Measurements from ENCODE around the gene RNF135. TPM values are rescaled to one million over a fixed set of nuclear protein-coding genes. Genes with fewer than 3 reads are reported as not detected.
"Not testable (repeated sequence)": the region's sequence is repeated elsewhere in the genome, so short reads cannot be mapped to it uniquely, and the experiment has no call there.

Gene RNF135
- total RNA-seq, 2 experiments from 2014 or later = 0.29 TPM; not detected in 1

DNA sequence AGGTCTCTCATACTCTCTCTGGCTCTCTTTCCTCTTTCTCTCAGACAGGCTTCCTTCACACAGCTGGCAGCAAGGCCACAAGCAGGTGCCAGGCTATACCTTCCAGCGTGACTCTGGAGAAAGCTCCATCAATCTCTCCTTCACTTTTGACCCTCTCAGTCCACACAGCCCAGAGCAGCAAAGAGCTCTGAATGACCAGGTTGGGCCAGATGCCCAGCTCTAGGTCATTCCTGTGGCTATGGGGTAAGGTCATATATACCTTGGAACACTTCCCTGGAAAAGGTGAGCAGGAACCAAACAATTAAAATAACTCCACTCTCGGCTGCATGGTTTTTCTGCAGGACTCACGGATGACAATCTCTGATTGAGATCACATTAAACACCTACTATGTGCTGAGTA is 40.3 kb upstream of the RNF135 start:
- Histone ChIP-seq H3K9me2 (ENCODE audit: insufficient read depth, low read length) (no peaks in the 10 kb centered on the region), H3K79me2 (ENCODE audit: insufficient read depth, low read depth, low read length) (no peaks in the 10 kb centered on the region), H3K4me2 (ENCODE audit: low read length) (no peak overlapping the region), H4K20me1 (ENCODE audit: insufficient read depth, low read length) (no peaks in the 10 kb centered on the region), H3K36me3 (ENCODE audit: insufficient read depth, low read length) (no peaks in the 10 kb centered on the region), H3K4me1 (ENCODE audit: insufficient read depth, low read length, poor library complexity, severe bottlenecking) (no peaks in the 10 kb centered on the region), H3K27ac (ENCODE audit: low read depth, low read length, poor library complexity, severe bottlenecking) (no peak overlapping the region), H3K9me3 (ENCODE audit: low read length) (no peaks in the 10 kb centered on the region), H3K4me3 (ENCODE audit: low read depth, low read length, poor library complexity, severe bottlenecking) (no peak overlapping the region), H2AFZ (ENCODE audit: low read length) (no peak overlapping the region)
- ChIA-PET POLR2A (no interaction called here), CTCF (ENCODE audit: unreplicated experiment) (no interaction called here)
- no TSS peak for BruUV-seq (replicated peaks)
- no peak for DNase-seq (ENCODE audit: low spot score)
- intact Hi-C loops (cut with micrococcal nuclease; ENCODE audit: unreplicated experiment) = no loop called here
- TF ChIP-seq, protein P1, sequence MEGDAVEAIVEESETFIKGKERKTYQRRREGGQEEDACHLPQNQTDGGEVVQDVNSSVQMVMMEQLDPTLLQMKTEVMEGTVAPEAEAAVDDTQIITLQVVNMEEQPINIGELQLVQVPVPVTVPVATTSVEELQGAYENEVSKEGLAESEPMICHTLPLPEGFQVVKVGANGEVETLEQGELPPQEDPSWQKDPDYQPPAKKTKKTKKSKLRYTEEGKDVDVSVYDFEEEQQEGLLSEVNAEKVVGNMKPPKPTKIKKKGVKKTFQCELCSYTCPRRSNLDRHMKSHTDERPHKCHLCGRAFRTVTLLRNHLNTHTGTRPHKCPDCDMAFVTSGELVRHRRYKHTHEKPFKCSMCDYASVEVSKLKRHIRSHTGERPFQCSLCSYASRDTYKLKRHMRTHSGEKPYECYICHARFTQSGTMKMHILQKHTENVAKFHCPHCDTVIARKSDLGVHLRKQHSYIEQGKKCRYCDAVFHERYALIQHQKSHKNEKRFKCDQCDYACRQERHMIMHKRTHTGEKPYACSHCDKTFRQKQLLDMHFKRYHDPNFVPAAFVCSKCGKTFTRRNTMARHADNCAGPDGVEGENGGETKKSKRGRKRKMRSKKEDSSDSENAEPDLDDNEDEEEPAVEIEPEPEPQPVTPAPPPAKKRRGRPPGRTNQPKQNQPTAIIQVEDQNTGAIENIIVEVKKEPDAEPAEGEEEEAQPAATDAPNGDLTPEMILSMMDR (conservative IDR thresholded peaks at IDR 0.05; ENCODE audit: low read length) = no peak

DNA sequence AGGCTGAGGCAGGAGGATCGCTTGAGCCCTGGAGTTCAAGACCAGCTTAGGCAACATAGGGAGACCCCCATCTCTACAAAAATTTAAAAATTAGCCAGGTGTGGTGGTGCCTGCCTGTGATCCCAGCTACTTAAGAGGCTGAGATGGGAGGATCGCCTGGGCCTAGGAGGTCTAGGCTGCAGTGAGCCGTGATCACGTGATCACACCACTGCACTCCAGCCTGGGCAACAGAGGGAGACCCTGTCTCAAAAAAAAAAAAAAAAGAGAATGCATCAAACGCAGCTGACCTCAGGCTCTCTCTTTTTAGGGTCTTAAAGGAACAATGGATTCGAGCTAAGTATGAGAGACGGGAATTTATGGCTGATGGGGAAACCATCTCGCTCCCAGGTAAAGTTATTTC is 39.3 kb upstream of the RNF135 start:
- BruUV-seq (replicated peaks); H3K4me2 ChIP-seq (ENCODE audit: low read length); H3K4me1 ChIP-seq (ENCODE audit: insufficient read depth, low read length, poor library complexity, severe bottlenecking); H3K36me3 ChIP-seq (ENCODE audit: insufficient read depth, low read length); H3K9me3 ChIP-seq (ENCODE audit: low read length); CTCF ChIA-PET (ENCODE audit: unreplicated experiment); H3K79me2 ChIP-seq (ENCODE audit: insufficient read depth, low read depth, low read length); H2AFZ ChIP-seq (ENCODE audit: low read length); H3K27ac ChIP-seq (ENCODE audit: low read depth, low read length, poor library complexity, severe bottlenecking); DNase-seq (ENCODE audit: low spot score); intact Hi-C loops (cut with micrococcal nuclease; ENCODE audit: unreplicated experiment); H4K20me1 ChIP-seq (ENCODE audit: insufficient read depth, low read length); H3K9me2 ChIP-seq (ENCODE audit: insufficient read depth, low read length); H3K4me3 ChIP-seq (ENCODE audit: low read depth, low read length, poor library complexity, severe bottlenecking): not testable (repeated sequence)
- POLR2A ChIA-PET = interaction anchor here (0.6 to 0.8 kb wide), 2 partner anchors 23 to 657 kb away, joined by 3 to 5 read pairs; no protein-coding TSS in a partner anchor

DNA sequence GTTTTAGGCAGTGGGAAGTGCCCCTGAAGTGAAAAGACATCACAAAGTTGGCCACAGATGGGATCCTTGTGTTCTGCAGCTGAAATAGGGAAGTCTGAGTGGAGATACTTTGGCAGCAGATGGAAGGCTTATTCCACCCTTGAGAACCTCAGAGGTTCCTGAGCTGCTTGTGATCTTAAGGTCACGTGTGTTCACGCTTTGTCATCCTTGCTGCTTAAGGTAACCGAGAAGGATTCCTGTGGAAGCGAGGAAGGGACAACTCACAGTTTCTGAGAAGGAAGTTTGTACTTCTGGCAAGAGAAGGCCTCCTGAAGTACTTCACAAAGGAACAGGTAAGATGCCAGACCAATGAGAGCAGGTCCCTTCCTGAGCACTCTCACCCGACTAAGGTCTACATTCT is 36.9 kb upstream of the RNF135 start:
- H3K27ac ChIP-seq (ENCODE audit: low read depth, low read length, poor library complexity, severe bottlenecking) = no peak overlapping the region
- H3K9me2 ChIP-seq (ENCODE audit: insufficient read depth, low read length) = no peaks in the 10 kb centered on the region
- no peaks in the 10 kb centered on the region for H3K36me3 ChIP-seq (ENCODE audit: insufficient read depth, low read length)
- H4K20me1 ChIP-seq (ENCODE audit: insufficient read depth, low read length) = no peaks in the 10 kb centered on the region
- H3K4me1 ChIP-seq (ENCODE audit: insufficient read depth, low read length, poor library complexity, severe bottlenecking) = peaks cover 3% of the 10 kb centered on the region
- H3K4me2 ChIP-seq (ENCODE audit: low read length) = no peak overlapping the region
- H3K9me3 ChIP-seq (ENCODE audit: low read length) = no peaks in the 10 kb centered on the region
- no peak overlapping the region for H2AFZ ChIP-seq (ENCODE audit: low read length)
- DNase-seq (ENCODE audit: low spot score) = no peak
- BruUV-seq (replicated peaks) = no TSS peak
- ChIA-PET CTCF (ENCODE audit: unreplicated experiment) (interaction anchor here (0.5 kb wide), 1 partner anchor 18 kb away, joined by 3 read pairs; no protein-coding TSS in a partner anchor), POLR2A (interaction anchor here (0.5 kb wide), 1 partner anchor 38 kb away, joined by 3 read pairs; no protein-coding TSS in a partner anchor)
- intact Hi-C loops (cut with micrococcal nuclease; ENCODE audit: unreplicated experiment) = no loop called here
- H3K79me2 ChIP-seq (ENCODE audit: insufficient read depth, low read depth, low read length) = no peaks in the 10 kb centered on the region
- no peak for TF ChIP-seq EZH2phosphoT487 (IDR thresholded peaks at IDR 0.05; ENCODE audit: borderline replicate concordance, low read depth, low read length)
- TF ChIP-seq, protein P1 (conservative IDR thresholded peaks at IDR 0.05; ENCODE audit: low read length) = no peak
- H3K4me3 ChIP-seq (ENCODE audit: low read depth, low read length, poor library complexity, severe bottlenecking) = no peak overlapping the region

Measured in OCI-LY7 (cell line).